Caki2 (cell line): ENCODE data around the gene NRK. TPM values are rescaled to one million over a fixed set of nuclear protein-coding genes. Genes with fewer than 3 reads are reported as not detected.
"Not testable (repeated sequence)": the region's sequence is repeated elsewhere in the genome, so short reads cannot be mapped to it uniquely, and the experiment has no call there.

Experiments used
- DNase-seq: peaks from one replicate; pipeline ENCODE4 v3.0.0-alpha.2; 2015; ENCODE audit warnings: low read depth
- in situ Hi-C: cut with HindIII; loops from 2 replicates; pipeline ENCODE4 v1.10.0; 2016; ENCODE audit warnings: low sequenced_read_pairs, low pct_unique_long_range_greater_than_20kb, mixed read lengths
- total RNA-seq: library from RNA; depleted of rRNA; stranded (reverse); fragments of >200 nt; shearing (Covaris generic); gene quantifications from 2 replicates; pipeline ENCODE4 v1.2.3, GENCODE V29; 2014; ENCODE audit warnings: low replicate concordance

NRK gene
- total RNA-seq, 1 experiment from 2014 or later: not detected

DNA sequence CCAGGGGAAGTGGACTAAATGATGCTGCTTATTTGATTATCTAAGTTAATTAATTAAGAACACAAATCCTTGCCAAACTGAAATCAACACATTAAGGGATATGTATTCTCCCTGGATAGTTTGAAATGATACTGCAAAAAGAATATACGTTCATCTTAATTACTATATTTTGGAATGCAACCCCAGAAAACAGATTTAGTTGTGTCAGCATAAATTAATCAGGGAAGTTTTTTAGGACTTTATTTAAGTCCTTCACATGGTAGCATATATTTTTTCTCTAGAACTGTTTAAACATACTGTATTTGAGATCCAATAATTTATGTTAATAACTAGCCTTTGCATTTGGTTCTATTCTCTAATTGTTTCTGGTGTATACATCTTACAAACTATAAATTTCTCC, 52.5 kb downstream of the NRK start:
- DNase-seq: no peak
- in situ Hi-C loops: no loop called here

DNA sequence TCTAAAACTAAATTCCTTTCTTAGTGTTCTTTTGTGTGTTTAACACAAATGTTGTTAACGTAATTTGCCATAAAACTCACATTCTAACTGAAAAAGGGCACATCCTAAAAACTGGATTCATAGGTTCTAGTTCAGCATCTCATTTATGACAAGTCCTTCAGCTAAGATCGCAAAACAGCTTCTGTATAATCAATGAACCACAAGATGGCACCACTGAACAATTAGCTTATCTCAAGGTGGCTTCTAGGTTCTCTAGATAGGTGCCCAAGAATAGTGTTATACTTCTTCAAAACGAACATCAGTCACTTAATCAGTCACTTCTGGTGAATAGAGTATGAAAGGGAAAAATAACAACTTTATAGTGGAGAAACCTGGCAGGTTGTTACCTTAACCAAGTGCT, 54.3 kb downstream of the NRK start:
- in situ Hi-C loops: no loop called here
- peak; percentile 0 for DNase-seq

- DNase-seq: no peak
- in situ Hi-C loops: no loop called here
Measured at GRCh38 chrX:105880491-105880890, 58.2 kb downstream of the NRK start.

DNA sequence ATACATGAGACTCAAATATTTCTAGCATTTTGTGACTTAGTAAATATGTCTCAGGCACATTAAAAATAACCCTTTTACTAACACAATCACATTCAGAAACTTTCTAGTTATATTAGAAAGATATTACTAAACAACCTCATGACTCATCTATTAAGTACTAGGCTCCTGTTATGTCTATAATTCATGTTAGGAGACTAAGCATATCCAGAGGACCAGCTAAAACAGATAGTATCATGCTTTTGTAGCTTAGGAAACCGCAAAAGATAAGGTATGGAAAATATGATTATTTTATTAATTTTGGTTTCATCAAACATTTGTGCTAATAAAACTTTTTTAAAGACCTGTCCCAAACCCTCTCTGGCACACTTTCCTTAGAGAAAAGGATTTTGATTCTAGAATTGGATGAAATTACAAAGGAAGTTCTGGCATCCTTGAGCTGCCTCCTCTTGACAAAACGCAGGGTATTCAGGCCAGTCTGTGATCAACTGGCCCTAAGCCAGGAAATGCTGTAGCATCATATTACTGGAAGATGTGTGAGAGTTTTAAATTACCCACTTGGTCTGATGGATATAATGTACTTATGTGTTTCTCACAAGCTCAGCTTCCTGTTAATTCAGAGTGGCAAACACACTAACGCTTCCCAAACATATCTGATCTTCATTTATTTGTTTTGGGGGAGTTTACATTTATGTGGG, 60.4 kb downstream of the NRK start:
- DNase-seq: no peak
- in situ Hi-C loops: no loop called here

DNA sequence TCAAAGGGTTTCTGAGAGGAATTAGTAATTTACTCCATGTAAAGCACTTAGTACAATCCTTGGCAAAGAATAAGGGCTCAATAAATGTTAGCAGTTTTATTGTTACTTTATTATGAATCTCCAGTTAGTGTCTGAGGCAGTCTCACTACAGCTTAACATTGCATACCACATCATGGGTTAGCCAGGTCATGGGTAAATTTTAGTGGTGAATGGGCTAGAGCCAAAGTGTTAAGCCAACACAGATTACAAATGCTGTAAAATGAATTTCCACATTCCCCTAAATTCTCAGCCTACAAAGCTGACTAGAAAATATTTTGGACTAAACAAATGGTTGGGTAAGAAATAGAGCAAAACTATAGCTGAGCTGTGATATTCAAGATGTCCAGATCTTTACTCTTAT, 72.4 kb downstream of the NRK start:
- no peak for DNase-seq
- in situ Hi-C loops: no loop called here

- in situ Hi-C loops: no loop called here
- no peak for DNase-seq
Measured at GRCh38 chrX:105909576-105909975, 87.2 kb downstream of the NRK start.

DNA sequence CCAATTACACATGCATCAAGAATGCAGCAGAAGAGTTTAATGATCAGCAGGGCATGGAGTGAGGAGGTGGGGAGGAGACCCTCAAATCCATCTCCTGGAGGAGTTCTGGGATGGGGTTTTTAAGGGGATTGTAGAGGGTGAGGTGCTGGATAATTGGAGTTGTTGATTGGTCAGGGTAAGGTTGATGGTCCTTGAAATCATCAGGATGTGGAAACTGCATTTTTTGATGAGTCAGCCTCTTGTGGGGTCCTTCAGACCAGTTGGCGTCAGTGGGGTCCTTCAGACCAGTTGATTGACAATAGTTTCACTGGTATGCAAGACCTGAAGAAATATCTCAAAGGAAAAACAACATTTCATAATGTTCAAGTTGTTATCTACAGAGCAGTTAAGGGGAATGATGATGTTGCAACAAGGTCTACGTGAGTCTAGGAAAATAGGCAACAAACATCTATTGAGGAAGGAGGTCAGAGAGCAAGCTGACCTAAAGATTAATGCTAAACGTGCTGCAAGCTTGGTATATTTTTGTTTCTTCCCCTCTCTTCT, 88.3 kb downstream of the NRK start:
- DNase-seq: no peak

DNA sequence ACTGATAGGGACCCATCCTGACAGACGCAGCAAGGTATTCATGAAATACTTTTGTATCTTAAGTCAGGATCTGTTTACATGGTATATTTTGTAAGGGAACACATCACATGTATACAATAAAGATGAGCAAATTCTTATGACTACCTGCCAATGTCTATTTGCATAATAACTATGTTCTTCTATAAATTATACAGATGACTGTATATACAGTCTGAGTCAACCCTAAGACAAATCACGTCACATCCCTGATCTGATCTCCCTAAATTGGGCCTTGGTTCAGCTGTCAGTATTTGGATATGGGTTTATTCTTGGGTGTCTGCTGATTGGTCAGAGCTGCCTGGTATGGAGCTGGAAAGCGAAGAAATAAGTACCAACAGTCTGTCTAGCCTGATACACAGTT, 122.9 kb downstream of the NRK start:
- in situ Hi-C loops: no loop called here

More for the DNA sequence above, 88.3 kb downstream of the NRK start:
- in situ Hi-C loops: no loop called here

GRCh38 chrX:105969487-105969886, 147.1 kb downstream of the NRK start:
- in situ Hi-C loops: no loop called here
- no peak for DNase-seq

More for the DNA sequence above, 122.9 kb downstream of the NRK start:
- DNase-seq: no peak

DNA sequence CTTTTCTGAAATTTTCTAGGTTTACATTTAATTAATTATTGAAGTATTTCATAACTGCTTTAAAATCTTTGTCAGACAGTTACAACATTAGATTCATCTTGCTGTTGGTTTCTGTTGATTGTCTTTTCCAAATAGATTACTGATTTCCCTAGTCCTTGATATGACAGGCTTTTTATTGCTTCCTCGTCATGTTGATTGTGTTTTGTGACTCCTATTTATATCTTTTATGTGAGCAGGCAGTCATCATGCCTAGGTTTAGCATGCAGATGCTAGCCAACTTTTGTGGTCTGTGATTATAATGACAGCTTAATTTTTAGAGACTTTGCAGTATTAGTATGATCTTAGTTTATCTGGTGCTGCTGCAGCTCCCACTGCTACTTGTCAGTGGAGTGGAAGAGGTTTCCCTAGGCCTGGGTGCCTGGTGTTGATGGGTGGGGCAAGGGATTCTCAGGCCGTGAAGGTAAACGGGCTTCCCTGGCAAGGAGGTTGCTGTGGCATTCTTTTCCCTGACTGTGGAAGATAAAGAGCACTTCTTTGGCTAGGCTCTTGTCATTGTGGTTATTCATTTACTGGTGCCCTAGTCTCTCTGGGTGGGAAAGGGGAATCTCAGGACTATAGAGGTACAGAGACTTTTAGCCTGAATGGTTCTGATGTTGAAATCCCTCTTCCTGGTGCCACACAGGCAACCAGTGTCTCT, 150.5 kb downstream of the NRK start:
- in situ Hi-C loops: no loop called here
- DNase-seq: no peak

GRCh38 chrX:105973387-105973739, 151.0 kb downstream of the NRK start:
- in situ Hi-C loops: no loop called here
- no peak for DNase-seq

- in situ Hi-C loops: no loop called here
- no peak for DNase-seq
Measured at GRCh38 chrX:105975382-105975781, 153.0 kb downstream of the NRK start.

GRCh38 chrX:105981772-105982485, 159.6 kb downstream of the NRK start:
- in situ Hi-C loops: no loop called here
- DNase-seq: no peak

DNA sequence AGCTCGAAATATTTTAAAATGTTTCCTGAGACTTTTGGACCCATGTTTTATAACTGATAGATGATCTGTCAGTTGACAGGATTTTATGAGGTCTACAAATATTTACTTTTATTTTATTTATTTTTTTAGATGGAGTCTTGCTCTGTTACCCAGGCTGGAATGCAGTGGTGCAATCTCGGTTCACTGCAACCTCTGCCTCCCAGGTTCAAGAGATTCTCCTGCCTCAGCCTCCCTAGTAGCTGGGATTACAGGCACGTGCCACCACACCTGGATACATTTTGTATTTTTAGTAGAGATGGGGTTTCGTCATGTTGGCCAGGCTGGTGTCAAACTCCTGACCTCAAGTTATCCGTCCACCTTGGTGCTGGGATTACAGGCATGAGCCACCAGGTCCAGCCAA, 166.1 kb downstream of the NRK start:
- in situ Hi-C loops, DNase-seq: not testable (repeated sequence)

- no peak for DNase-seq
- in situ Hi-C loops: no loop called here
Measured at GRCh38 chrX:105999294-105999693, 177.0 kb downstream of the NRK start.

GRCh38 chrX:106000203-106000602, 177.9 kb downstream of the NRK start:
- no peak for DNase-seq
- in situ Hi-C loops: no loop called here

DNA sequence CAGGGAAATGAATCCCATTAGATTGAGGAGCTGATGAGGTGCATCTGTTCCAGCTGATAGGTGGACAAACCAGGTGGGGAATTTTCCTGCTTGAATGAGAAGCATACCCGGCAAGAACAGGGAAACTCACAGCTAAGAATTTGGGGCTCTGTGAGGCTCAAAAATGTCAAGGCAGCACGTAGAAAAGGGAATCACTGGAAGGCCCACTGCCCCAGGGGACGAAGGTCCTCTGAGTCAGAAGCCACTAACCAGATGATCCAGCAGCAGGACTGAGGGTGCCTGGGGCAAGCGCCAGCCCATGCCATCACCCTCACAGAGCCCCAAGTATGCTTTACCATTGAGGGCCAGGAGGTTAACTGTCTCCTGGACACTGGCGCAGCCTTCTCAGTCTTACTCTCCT, 178.3 kb downstream of the NRK start:
- DNase-seq, in situ Hi-C loops: not testable (repeated sequence)

DNA sequence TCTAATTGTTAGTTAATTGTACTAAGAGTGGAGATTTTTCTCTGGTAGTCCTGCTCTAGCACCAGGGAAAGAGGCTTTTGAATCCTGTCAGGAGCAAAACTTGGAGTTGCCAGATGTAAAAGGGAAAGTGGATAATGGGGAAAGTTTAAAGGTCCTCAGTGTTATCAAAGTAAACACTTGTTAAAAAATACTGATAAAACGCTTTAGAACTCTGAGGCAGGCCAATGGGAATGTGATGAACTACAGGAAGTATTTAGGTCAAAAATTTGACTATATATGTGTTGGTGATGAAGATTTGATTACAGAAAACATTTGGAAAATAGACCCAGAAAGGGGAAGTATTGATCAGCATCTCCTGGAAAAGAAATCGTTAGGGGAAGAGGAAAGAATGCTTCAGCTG, 183.3 kb downstream of the NRK start:
- no peak for DNase-seq
- in situ Hi-C loops: no loop called here

- in situ Hi-C loops: no loop called here
- no peak for DNase-seq
Measured at GRCh38 chrX:106007815-106008214, 185.5 kb downstream of the NRK start.
